Erythroblast (primary cell): ENCODE data around the gene TPM1.

ENCODE experiments used
- DNase-seq, 2 experiments: peaks; one replicate each; lab custom pipeline; 2025; lab: John Stamatoyannopoulos, UW
- GATA1 ChIP-seq: IDR thresholded peaks from 2 replicates; pipeline ENCODE4 v1.6.1; 2011; ENCODE audit warnings: low read depth, mild to moderate bottlenecking, control low read depth, low read length, moderate library complexity
- POLR2A ChIP-seq: IDR thresholded peaks from 2 replicates; pipeline ENCODE4 v1.6.1; 2011; ENCODE audit warnings: mild to moderate bottlenecking, low read length

TPM1 gene

DNA sequence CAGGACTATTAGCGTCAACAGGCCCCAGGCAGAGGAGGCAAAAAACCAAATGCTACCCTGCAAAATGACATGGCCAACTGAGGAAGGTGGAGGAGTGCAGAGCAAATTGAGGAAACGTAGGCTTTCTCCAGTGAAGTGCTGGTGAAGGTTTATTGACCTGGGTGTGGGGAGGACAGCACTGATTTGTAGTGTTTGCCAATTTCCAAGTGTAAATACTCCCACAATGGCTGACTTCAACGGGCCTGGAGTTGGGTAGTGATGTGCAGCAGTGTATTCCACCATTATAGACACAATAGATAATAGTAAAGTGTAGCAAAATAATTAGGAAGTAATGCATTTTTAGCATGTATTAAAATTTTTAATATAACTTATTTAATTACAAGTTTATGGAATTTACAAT is 32.2 kb upstream of the TPM1 start:
- TF ChIP-seq GATA1 (no peak), POLR2A (no peak)
- no peak for DNase-seq

DNA sequence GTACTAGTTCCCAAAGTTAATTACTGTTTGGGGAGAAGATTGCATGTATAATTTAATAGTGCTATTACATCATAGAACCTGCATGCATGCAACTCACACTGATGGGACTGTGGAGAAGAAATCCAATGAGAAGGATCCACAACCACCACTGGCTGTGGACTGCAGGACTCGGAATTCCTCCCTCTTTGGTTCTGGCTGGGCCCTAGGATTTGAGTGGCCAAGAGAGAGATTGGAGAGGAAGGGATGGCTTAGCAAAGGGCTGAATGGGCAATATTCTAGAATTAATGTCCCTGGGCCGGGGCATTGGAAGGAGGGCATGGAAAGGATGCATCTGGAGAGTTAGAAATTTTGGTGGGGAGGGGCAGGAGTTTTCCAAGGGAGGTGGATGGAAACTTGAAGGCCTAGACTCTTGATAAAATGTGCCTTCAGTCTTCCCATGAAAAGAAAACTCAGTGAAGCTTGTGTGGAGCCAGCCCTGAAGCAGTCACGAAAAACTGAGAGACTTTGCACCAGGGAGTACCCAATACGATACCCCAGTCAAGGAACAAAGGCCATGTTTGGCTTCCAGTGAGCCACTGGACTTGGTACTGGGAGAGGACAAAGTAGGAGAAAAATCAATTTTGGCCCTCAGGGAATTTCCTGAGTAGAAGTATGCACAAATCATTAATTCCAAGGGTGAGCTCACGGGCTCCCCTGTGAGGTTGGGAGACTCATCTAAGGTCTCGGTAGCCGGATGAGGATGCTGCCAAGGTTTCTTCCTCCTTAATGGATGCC is 31.4 kb upstream of the TPM1 start:
- TF ChIP-seq POLR2A, result no peak
- no peak for TF ChIP-seq GATA1
- no peak for DNase-seq

DNA sequence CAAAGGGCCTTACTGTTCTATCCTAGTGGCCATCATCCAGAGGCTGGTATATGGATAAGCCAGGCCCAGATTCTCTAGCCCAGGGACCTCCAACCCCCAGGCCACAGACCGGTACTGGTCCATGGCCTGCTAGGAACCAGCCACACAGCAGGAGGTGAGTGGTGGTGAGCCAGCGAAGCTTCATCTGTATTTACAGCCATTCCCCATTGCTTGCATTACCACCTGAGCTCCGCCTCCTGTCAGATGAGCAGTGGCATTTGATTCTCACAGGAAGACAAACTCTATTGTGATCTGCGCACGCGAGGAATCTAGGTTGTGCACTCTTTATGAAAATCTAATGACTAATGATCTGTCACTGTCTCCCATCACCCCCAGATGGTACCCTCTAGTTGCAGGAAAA is 30.1 kb upstream of the TPM1 start:
- TF ChIP-seq GATA1 (no peak), POLR2A (no peak)
- DNase-seq, result no peak

DNA sequence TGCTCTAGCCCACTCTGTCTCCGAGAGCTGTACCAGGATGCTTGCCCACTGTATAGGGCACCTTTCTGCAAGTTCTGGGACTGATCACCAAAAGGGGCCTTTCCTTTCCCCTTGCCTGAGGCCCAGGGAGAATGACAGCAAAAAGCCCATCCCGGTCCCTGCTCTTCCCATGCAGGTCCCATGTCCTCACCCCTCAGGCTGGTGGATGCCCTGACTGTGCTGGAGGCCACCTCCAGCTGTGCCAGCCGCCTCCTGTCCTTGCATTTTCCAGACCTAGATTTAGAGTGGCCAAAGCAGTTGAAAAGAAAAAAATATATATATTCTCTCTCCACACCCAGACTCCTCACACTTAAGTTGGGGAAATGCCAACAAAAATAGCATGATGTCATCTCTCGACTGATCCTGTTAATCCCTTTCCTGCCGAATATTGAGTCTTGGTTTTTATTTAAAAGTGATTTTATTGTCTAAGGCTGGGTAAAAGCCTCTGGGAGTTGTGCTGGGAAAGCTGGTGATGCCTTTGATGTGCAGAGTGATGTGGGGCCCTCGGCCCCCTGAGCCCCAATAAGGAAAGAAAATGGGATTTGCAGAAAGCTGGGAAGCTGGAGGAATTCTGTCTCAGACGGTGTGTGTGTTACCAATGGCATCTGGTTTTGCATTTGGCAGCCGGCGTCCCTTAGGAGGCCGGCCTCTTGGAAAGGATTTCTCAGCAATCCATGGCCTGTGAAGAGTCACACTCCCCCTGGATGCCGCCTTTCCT is 29.3 kb upstream of the TPM1 start:
- no peak for DNase-seq
- TF ChIP-seq GATA1, result no peak
- no peak for TF ChIP-seq POLR2A

DNA sequence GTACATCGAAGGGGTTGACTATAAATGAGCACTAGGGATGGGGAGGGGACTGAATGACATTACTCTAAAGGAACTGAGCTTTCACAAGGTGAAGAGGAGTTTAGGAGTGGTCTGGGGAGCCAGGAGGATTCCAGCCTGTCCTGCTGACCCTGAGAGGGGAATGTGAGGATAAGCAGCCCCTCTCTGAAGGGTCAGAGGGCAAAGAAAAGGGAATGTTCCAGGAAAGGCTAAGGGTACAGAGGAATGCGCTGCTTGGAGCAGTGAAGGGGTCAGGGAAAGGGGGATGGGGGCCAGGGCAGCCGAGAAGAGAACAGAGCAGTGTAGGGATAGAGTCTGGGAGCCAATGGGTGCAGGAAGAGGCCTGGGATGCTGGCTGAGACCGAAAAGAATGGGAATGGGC is 28.0 kb upstream of the TPM1 start:
- no peak for DNase-seq
- no peak for TF ChIP-seq POLR2A
- TF ChIP-seq GATA1, result no peak

DNA sequence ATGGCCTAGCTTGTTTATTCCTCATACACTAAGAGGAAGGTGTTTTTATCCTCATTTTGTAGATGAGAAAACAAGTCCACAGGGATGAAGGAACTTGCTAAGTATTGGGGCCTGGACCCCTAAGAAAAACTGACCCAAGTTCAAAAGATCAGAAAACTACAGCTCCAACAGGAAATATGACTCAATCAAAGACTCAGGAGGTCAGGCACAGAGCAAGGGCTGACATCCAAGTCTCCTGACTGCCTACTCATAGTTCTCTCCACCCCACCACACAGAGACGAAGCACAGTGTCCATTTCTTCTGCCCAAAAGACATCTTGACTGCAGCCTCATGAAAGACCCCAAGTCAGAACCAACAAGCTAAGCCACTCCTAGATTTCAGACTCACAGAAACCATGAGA is 26.9 kb upstream of the TPM1 start:
- no peak for DNase-seq
- TF ChIP-seq GATA1, result no peak
- no peak for TF ChIP-seq POLR2A

DNA sequence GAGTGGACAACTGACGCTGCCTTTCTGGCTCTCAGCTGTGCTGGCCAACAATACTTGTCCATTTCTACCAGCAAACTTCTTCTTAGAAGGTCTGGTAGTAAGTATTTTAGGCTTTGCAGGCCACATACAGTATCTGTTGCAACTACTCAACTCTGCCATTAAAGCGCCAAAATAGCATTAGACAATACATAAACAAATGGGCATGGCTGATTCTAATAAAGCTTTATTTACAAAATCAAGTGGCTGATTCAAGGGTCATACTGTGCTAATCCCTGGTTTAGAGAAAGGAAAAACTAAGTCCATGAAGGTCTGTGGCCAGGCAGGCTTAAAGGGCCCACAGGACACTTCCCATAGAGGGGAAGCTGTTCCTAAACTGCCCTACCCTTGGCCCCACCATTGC is 26.3 kb upstream of the TPM1 start:
- no peak for TF ChIP-seq GATA1
- TF ChIP-seq POLR2A, result no peak

DNA sequence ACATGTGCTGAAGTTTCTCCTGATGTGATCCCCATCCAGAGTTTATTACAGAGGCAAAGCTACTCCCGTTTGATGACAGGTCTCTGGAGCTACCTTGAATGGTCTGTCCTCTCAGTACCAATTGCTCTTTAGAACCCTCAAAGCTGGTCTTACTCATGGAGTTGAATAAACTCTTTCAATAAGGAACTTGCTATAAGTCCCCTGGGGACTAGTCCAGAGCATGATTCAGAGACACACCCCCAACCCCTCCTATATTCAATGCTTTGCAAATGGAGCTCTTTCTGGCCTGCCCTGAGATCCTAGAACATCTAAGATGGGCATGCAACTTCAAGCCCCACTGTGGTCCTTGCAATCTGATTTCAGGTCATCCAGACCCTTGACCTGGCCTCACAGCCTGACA is 23.9 kb upstream of the TPM1 start:
- TF ChIP-seq GATA1 (no peak), POLR2A (no peak)
- DNase-seq, result no peak

More for the DNA sequence above, 26.3 kb upstream of the TPM1 start:
- no peak for DNase-seq

DNA sequence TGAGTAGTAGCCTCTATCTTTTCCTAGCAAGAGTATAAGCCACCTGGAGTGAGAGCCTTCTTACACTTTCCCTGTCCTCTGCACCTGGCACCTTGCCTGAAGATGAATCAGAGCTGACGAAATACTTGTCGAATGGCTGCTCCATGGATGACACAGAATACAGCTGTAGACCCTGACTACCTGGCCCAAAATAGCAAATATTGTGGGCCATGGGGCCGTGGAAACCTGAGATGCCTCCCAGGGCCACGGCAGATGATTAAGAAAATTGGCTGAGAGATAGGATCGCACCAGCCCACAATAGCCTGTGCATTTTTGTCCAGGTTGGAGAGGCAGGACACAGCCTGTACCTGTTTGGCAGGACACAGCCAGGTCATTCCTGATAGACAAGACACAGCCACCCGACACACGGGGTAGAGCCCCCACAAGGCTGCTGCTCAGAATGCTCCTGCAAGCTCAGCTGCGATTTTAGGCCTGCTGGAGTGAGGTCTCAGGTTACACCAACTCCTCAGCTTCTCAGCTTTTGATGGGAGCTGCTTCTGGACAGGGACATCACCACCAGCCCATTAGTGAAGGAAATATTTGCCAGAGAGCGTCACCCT is 22.9 kb upstream of the TPM1 start:
- TF ChIP-seq POLR2A (no peak), GATA1 (no peak)
- DNase-seq, result peak in 1 of 2 experiments; percentile 22

DNA sequence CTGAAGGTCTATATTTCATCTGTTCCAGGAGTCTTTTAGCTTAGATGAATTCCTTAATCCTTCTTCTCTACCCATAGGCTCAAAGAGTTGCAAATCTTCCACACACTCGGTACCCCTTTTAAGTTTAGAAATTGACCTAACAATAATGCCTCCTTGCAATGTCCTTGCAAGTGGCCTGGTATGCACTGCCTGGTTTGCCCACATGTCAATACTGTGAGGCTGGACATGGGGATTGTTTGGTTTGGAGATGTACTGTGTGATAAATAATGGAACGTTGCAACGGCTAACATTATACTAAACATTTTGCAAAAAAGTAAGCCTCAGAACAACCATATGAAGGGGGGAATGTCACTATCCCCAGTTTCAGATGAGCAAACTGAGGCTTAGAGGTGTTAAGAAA is 22.4 kb upstream of the TPM1 start:
- no peak for TF ChIP-seq POLR2A
- TF ChIP-seq GATA1, result no peak
- DNase-seq, result no peak

DNA sequence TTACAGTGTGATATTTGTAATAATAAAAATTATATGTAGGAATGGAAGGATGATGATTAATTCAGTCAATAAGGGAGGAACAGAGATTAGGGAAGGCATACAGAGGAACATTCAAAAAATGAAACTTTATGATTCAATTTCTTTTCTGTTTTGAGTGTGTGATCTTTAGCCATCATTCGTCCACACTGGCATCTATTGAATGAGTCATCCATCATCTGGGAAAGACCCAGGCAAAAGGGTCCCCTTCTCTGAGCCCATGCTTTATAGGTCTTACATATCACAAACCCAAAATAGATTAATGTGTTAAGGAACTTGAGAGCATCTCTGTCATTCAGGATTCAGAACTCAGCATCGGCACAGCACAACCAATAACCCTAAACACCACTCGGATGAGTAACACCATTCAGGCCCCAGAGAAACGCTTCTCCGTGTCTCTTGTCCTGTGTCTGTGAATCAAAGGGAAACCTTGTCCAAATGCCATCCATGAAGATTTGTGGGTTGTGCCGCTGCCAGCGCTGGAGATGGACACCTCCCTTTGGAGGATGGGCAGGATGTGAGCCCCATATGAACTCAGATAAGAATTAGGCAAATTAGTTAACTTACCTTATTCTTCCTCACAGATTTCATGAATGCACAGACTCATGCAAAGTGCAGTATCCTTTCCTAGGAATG is 21.7 kb upstream of the TPM1 start:
- TF ChIP-seq GATA1 (no peak), POLR2A (no peak)
- no peak for DNase-seq

DNA sequence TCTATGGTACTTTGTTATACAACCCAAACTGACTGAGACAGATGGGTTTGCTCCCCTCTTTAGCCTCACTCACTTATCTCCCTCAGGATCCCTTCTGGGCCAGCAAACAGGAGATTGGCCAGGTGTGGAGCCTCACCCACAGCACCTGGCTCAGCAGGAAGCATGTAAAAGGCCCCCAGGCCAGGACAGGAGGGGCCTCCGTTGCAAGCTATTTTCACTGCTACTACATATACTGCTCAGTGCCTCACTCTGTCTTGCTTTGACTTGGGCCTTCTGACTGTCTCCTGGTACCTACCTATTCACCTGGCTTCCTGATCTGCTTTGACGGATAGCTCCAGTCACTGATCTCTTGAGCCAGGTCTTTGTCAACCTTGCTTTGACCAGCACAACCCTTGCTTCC is 20.4 kb upstream of the TPM1 start:
- no peak for DNase-seq
- TF ChIP-seq GATA1 (no peak), POLR2A (no peak)

DNA sequence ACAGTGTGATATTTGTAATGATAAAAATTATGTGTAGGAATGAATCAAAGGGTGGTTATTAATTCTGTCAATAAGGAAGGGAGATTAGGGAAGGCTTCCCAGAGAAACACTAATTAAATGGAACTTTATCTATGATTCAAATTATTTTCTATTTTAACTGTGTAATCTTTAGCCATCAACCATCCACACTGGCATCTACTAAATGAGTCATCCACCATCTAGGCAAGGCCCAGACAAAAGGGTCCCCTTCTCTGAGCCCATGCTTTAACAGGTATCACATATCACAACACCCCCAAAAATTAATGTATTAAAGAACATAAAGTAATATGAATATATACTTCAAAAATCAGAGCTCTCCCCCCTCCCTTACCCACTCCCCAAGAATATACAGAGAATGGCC is 19.9 kb upstream of the TPM1 start:
- DNase-seq, result no peak
- TF ChIP-seq POLR2A (no peak), GATA1 (no peak)

DNA sequence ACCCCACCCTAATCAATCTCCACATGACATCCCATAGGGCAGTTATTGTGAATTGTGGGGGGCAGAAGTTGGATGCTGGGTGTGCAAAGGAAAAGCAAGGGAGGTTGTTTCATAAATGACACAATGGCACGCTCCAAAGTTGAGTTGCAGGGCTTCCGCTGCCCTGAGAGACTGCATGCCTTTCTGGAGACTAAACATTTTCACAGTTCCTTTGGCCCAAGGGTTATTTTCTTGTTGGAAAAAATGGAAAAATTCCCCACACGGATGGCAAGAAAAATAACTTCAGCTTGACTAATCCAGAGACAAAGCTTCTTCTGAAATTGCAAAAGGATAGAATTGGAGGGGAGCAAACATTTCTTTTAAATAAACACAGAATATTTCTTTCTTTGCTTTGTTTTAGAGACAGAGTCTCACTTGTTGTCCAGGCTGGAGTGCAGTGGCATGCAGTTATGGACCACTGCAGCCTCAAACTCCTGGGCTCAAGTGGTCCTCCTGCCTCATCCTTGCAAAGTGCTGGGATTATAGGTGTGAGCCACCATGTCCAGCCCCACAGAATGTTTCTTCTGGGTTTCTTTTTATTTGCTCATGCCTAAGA is 19.1 kb upstream of the TPM1 start:
- no peak for TF ChIP-seq POLR2A
- no peak for TF ChIP-seq GATA1
- DNase-seq, result no peak

DNA sequence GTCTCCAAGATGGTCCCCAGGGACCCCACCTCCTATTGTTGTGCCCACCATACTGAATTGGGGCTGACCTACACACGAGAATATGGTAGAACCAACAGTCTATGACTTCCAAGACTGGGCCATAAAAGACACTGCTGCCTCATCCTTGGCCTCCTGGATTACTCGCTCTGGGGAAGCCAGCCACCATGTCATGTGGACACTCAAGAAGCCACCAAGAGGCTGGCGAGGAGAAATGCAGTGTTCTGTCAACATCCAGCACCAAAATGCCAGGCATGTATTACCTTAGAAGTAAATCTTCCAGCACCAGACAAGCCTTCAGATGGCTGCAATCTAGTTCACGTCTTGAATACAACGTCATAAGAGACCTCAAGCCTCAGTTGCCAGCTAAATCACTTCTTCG is 17.1 kb upstream of the TPM1 start:
- TF ChIP-seq GATA1, result no peak
- no peak for TF ChIP-seq POLR2A
- no peak for DNase-seq
